SK-N-SH (cell line): Measurements from ENCODE around the gene LRRC30. TPM values are rescaled to one million over a fixed set of nuclear protein-coding genes. Genes with fewer than 3 reads are reported as not detected.

Experiments
- CTCF ChIA-PET: fragments of 300-600, 350-600 bp; formaldehyde crosslinking; extraction: SDS; loops from one replicate; lab custom pipeline; 2021; lab: Yijun Ruan, JAX
- POLR2A ChIA-PET: fragments of 350-600 bp; sonication (Branson Sonifier 250); formaldehyde crosslinking; extraction: SDS; loops from one replicate; lab custom pipeline; 2020; ENCODE audit warnings: antibody characterized with exemption, inconsistent platforms; lab: Yijun Ruan, JAX
- DNase-seq: peaks from one replicate; pipeline ENCODE4 v3.0.0; 2012
- H2AFZ ChIP-seq: fragments of 200-600 bp; sonication (generic); 2 replicates; pipeline ENCODE4 v1.8.1; 2016; ENCODE audit warnings: antibody characterized with exemption, mild to moderate bottlenecking, low read depth
- H3F3A ChIP-seq: fragments of 200-600 bp; sonication (generic); replicated peaks from 2 replicates; pipeline ENCODE3; 2016; ENCODE audit warnings: antibody characterized with exemption, mild to moderate bottlenecking; ENCODE audit not compliant: insufficient read depth
- H3K27ac ChIP-seq, 2 experiments: fragments of 200-500 bp in 1 of 2; fragments of 200-600 bp in 1 of 2; sonication (Bioruptor generic) in 1 of 2; sonication (generic), shearing (Covaris generic) in 1 of 2; 2 replicates each; pipeline versions ENCODE4 v1.5.1 to v1.6.1; 2014 to 2016; ENCODE audit warnings: low read depth in 2 of 2, inconsistent platforms in 1 of 2, low read length in 1 of 2, mild to moderate bottlenecking in 1 of 2, mixed read lengths in 1 of 2
- H3K27me3 ChIP-seq: fragments of 200-600 bp; sonication (generic), shearing (Covaris generic); 2 replicates; pipeline ENCODE4 v1.6.1; 2016; ENCODE audit warnings: mixed run types; ENCODE audit not compliant: insufficient read depth
- H3K36me3 ChIP-seq, 2 experiments: fragments of 200-500 bp in 1 of 2; fragments of 200-600 bp in 1 of 2; sonication (Bioruptor generic) in 1 of 2; sonication (generic) in 1 of 2; replicated peaks in 1 of 2; 2 replicates each; pipeline versions ENCODE3 to v1.5.1; 2014 to 2016; ENCODE audit warnings: low read length in 1 of 2, mild to moderate bottlenecking in 1 of 2; ENCODE audit not compliant: insufficient read depth in 2 of 2, control insufficient read depth in 1 of 2
- H3K4me1 ChIP-seq, 2 experiments: fragments of 200-500 bp in 1 of 2; fragments of 200-600 bp in 1 of 2; sonication (Bioruptor generic) in 1 of 2; sonication (generic), shearing (Covaris generic) in 1 of 2; 2 replicates each; pipeline versions ENCODE4 v1.5.1 to v1.6.1; 2014 to 2016; ENCODE audit warnings: low read depth in 1 of 2, low read length in 1 of 2, mixed run types in 1 of 2; ENCODE audit not compliant: insufficient read depth in 2 of 2, control insufficient read depth in 1 of 2
- H3K4me2 ChIP-seq: fragments of 200-600 bp; sonication (generic), shearing (Covaris generic); 2 replicates; pipeline ENCODE4 v1.6.1; 2017; ENCODE audit warnings: mixed run types
- H3K4me3 ChIP-seq, 2 experiments: fragments of 200-500 bp in 1 of 2; fragments of 200-600 bp in 1 of 2; sonication (Bioruptor generic) in 1 of 2; sonication (generic), shearing (Covaris generic) in 1 of 2; 2 replicates each; pipeline versions ENCODE4 v1.5.1 to v1.8.1; 2014 to 2016; ENCODE audit warnings: low read depth in 2 of 2, inconsistent platforms in 1 of 2, low read length in 1 of 2, mild to moderate bottlenecking in 1 of 2, mixed read lengths in 1 of 2, moderate library complexity in 1 of 2
- H3K79me2 ChIP-seq: fragments of 200-600 bp; sonication (generic); 2 replicates; pipeline ENCODE4 v1.8.1; 2017; ENCODE audit warnings: mild to moderate bottlenecking; ENCODE audit not compliant: insufficient read depth
- H3K9ac ChIP-seq: fragments of 200-600 bp; sonication (generic); 2 replicates; pipeline ENCODE4 v1.6.1; 2017; ENCODE audit warnings: mixed run types
- H3K9me2 ChIP-seq: fragments of 200-600 bp; sonication (generic); 2 replicates; pipeline ENCODE4 v1.6.1; 2017; ENCODE audit warnings: mixed run types
- H3K9me3 ChIP-seq: fragments of 200-600 bp; sonication (generic); 2 replicates; pipeline ENCODE4 v1.6.1; 2017; ENCODE audit warnings: mixed run types, mild to moderate bottlenecking, moderate library complexity
- H4K20me1 ChIP-seq: fragments of 200-600 bp; sonication (generic); 2 replicates; pipeline ENCODE4 v1.6.1; 2017; ENCODE audit warnings: mild to moderate bottlenecking, mixed run types; ENCODE audit not compliant: insufficient read depth
- CHD2 ChIP-seq: fragments of 150-350 bp; IDR thresholded peaks from 2 replicates; pipeline ENCODE4 v1.6.1; 2018; ENCODE audit warnings: low read length; ENCODE audit not compliant: partially characterized antibody
- EP300 ChIP-seq, 2 experiments: IDR thresholded peaks; 2 replicates each; pipeline versions ENCODE4 v1.4.0 to v1.6.1; 2012; ENCODE audit warnings: borderline replicate concordance in 1 of 2, low read depth in 1 of 2, low read length in 1 of 2
- EZH2phosphoT487 ChIP-seq: fragments of 200-600 bp; sonication (generic); IDR thresholded peaks from 2 replicates; pipeline ENCODE4 v1.6.1; 2017; ENCODE audit warnings: low read depth, mixed run types, mild to moderate bottlenecking, antibody characterized with exemption, moderate library complexity, borderline replicate concordance
- FOSL2 ChIP-seq: IDR thresholded peaks from 2 replicates; pipeline ENCODE4 v1.4.0; 2012; ENCODE audit warnings: low read depth, mild to moderate bottlenecking, moderate library complexity, borderline replicate concordance
- FOXJ3 ChIP-seq: sonication (generic); formaldehyde crosslinking; IDR thresholded peaks from 2 replicates; pipeline ENCODE4 v1.5.1; 2020; ENCODE audit warnings: mild to moderate bottlenecking, missing genetic modification reagents
- FOXM1 ChIP-seq: IDR thresholded peaks from 2 replicates; pipeline ENCODE4 v1.4.0; 2012; ENCODE audit warnings: low read depth, mild to moderate bottlenecking
- GATA2 ChIP-seq: sonication (generic); formaldehyde crosslinking; IDR thresholded peaks from 2 replicates; pipeline ENCODE4 v1.5.0; 2020; ENCODE audit warnings: mild to moderate bottlenecking, missing genetic modification reagents
- JUND ChIP-seq: IDR thresholded peaks from 2 replicates; pipeline ENCODE4 v1.4.0; 2012
- MXI1 ChIP-seq: IDR thresholded peaks from 2 replicates; pipeline ENCODE4 v1.6.1; 2012; ENCODE audit warnings: mild to moderate bottlenecking, low read depth, low read length, improper control_type of control experiment
- NRF1 ChIP-seq: IDR thresholded peaks from 2 replicates; pipeline ENCODE4 v1.6.1; 2012; ENCODE audit warnings: low read depth, mild to moderate bottlenecking, low read length
- POLR2AphosphoS5 ChIP-seq: IDR thresholded peaks from 2 replicates; pipeline ENCODE4 v1.6.1; 2012; ENCODE audit warnings: low read depth, low read length
- RAD21 ChIP-seq: IDR thresholded peaks from 2 replicates; pipeline ENCODE4 v1.6.1; 2012; ENCODE audit warnings: mild to moderate bottlenecking, low read length
- RXRA ChIP-seq: IDR thresholded peaks from 2 replicates; pipeline ENCODE4 v1.4.0; 2012; ENCODE audit warnings: low read depth, mild to moderate bottlenecking, borderline replicate concordance
- SMC3 ChIP-seq: IDR thresholded peaks from 2 replicates; pipeline ENCODE4 v1.6.1; 2012; ENCODE audit warnings: low read depth, low read length, improper control_type of control experiment
- TAF1 ChIP-seq: IDR thresholded peaks from 2 replicates; pipeline ENCODE4 v1.6.1; 2012; ENCODE audit warnings: low read depth, mild to moderate bottlenecking, low read length, moderate library complexity, borderline replicate concordance
- TCF12 ChIP-seq: IDR thresholded peaks from 2 replicates; pipeline ENCODE4 v1.4.0; 2012
- TEAD4 ChIP-seq: IDR thresholded peaks from 2 replicates; pipeline ENCODE4 v1.4.0; 2012; ENCODE audit warnings: mild to moderate bottlenecking, borderline replicate concordance; ENCODE audit not compliant: insufficient read depth
- YY1 ChIP-seq: IDR thresholded peaks from 2 replicates; pipeline ENCODE4 v1.4.0; 2012; ENCODE audit warnings: low read depth, mild to moderate bottlenecking
- WGBS: methylation state at CpG from one replicate; pipeline ENCODE4 v1.1.6; 2017; ENCODE audit warnings: low lambda C conversion rate; 5-methylcytosine and 5-hydroxymethylcytosine counted together
- polyA plus RNA-seq, 3 experiments: library from polyadenylated mRNA; depleted of rRNA; stranded (reverse); fragments of >200 nt; gene quantifications; 2 replicates each; pipeline ENCODE4 v1.2.3, GENCODE V29; 2012
- TF ChIP-seq, protein P1 (sequence below): fragments of 150-350 bp; IDR thresholded peaks from 2 replicates; pipeline ENCODE4 v1.6.1; 2016; ENCODE audit warnings: mild to moderate bottlenecking, low read depth, low read length
- TF ChIP-seq, protein P2 (sequence below): IDR thresholded peaks from 2 replicates; pipeline ENCODE4 v1.4.0; 2012; ENCODE audit warnings: low read depth
- TF ChIP-seq, protein P3 (sequence below): IDR thresholded peaks from 2 replicates; pipeline ENCODE4 v1.4.0; 2012; ENCODE audit warnings: low read depth, borderline replicate concordance
- TF ChIP-seq, protein P4 (sequence below): fragments of 150-350 bp; IDR thresholded peaks from 2 replicates; pipeline ENCODE4 v1.6.1; 2017; ENCODE audit warnings: antibody characterized with exemption, low read length, low read depth, borderline replicate concordance
- TF ChIP-seq, protein P5 (sequence below): fragments of 200-600 bp; sonication (generic); IDR thresholded peaks from 2 replicates; pipeline ENCODE4 v1.6.1; 2017; ENCODE audit warnings: antibody characterized with exemption, mild to moderate bottlenecking, moderate library complexity
- TF ChIP-seq, protein P6 (sequence below): IDR thresholded peaks from 2 replicates; pipeline ENCODE4; 2012

Gene LRRC30
- polyA plus RNA-seq, 1 of the 3 experiments (the other 2 are of a cell fraction) = not detected

DNA sequence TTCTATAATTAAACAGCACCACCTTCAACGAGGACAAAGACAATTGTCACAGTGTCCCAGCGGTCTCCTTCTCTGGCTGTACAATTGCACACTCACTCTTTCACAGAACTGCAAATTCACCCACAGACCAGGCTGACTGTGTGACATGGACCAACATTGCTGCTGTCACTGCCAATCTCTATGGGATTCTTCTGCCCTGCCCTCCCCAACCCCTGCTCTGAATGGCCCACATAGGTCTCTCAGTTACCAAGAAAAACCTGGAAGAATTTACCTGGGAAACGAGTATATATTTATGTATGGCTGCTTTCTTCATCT is 26.5 kb downstream of the LRRC30 start:
- peaks cover 0 to 18% of the 10 kb centered on the region in 2 experiments; a peak in 2 of 4 replicates for H3K4me1 ChIP-seq
- CTCF ChIA-PET = interaction anchor here (1.5 to 2.6 kb wide), 2 partner anchors 35 to 310 kb away, joined by 4 to 8 read pairs; partner anchors contain the start of gene PTPRM
- no peak overlapping the region for H3K4me3 ChIP-seq
- H3K9me3 ChIP-seq = no peaks in the 10 kb centered on the region
- H3K27me3 ChIP-seq = no peaks in the 10 kb centered on the region
- H3K9ac ChIP-seq = no peak overlapping the region
- no peak for TF ChIP-seq TCF12
- no peak for TF ChIP-seq JUND
- TF ChIP-seq, protein P1, sequence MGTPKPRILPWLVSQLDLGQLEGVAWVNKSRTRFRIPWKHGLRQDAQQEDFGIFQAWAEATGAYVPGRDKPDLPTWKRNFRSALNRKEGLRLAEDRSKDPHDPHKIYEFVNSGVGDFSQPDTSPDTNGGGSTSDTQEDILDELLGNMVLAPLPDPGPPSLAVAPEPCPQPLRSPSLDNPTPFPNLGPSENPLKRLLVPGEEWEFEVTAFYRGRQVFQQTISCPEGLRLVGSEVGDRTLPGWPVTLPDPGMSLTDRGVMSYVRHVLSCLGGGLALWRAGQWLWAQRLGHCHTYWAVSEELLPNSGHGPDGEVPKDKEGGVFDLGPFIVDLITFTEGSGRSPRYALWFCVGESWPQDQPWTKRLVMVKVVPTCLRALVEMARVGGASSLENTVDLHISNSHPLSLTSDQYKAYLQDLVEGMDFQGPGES = no peak
- TF ChIP-seq SMC3 = no peak
- TF ChIP-seq EZH2phosphoT487 = no peak
- TF ChIP-seq, protein P2, sequence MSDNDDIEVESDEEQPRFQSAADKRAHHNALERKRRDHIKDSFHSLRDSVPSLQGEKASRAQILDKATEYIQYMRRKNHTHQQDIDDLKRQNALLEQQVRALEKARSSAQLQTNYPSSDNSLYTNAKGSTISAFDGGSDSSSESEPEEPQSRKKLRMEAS = no peak
- TF ChIP-seq, protein P3, sequence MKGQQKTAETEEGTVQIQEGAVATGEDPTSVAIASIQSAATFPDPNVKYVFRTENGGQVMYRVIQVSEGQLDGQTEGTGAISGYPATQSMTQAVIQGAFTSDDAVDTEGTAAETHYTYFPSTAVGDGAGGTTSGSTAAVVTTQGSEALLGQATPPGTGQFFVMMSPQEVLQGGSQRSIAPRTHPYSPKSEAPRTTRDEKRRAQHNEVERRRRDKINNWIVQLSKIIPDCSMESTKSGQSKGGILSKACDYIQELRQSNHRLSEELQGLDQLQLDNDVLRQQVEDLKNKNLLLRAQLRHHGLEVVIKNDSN = no peak
- TF ChIP-seq YY1 = no peak
- no peaks in the 10 kb centered on the region for H3F3A ChIP-seq
- POLR2A ChIA-PET = no interaction called here
- H2AFZ ChIP-seq = no peak overlapping the region
- no peaks in the 10 kb centered on the region for H3K36me3 ChIP-seq
- WGBS = 20% methylated on average over 3 of the region's 3 CpGs
- DNase-seq = no peak
- no peak overlapping the region for H3K27ac ChIP-seq
- H3K79me2 ChIP-seq = no peaks in the 10 kb centered on the region
- H3K9me2 ChIP-seq = no peaks in the 10 kb centered on the region
- no peak overlapping the region for H3K4me2 ChIP-seq
- no peaks in the 10 kb centered on the region for H4K20me1 ChIP-seq

DNA sequence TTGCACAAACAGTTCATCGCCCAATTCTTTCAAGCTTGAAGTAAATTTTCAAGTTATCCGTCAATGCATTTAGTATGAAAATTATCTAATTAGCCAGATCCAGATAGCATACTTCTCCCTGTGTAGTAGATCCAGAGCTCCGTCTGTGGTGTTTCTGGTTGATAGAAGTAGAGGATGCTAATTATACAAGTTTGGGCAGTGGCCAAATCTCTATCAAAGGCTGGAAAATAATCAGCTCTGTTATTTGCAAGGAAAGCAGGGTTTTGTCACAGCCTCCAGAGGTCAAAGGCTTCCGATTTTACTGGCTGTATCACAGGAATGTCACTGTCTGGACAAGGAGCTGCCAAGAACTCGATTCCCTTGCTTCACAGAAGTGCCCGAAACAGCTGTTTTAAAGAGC is 28.6 kb downstream of the LRRC30 start:
- H3K9ac ChIP-seq = no peak overlapping the region
- H3K9me3 ChIP-seq = no peaks in the 10 kb centered on the region
- no peaks in the 10 kb centered on the region for H3K27me3 ChIP-seq
- H3K27ac ChIP-seq = peak overlapping the region in 1 of 2 experiments; percentile 73; a peak in 2 of 4 replicates
- H3K36me3 ChIP-seq = no peaks in the 10 kb centered on the region
- ChIA-PET CTCF (interaction anchor here (0.9 to 1.3 kb wide), 4 partner anchors 8 to 177 kb away, joined by 3 to 9 read pairs (median 5); no protein-coding TSS in a partner anchor), POLR2A (no interaction called here)
- no peak overlapping the region for H3K4me3 ChIP-seq
- peaks cover 0 to 18% of the 10 kb centered on the region in 2 experiments; a peak in 2 of 4 replicates for H3K4me1 ChIP-seq
- WGBS = 14% methylated on average over 6 of the region's 6 CpGs
- H3F3A ChIP-seq = no peaks in the 10 kb centered on the region
- H4K20me1 ChIP-seq = no peaks in the 10 kb centered on the region
- H3K79me2 ChIP-seq = no peaks in the 10 kb centered on the region
- no peak overlapping the region for H2AFZ ChIP-seq
- peak; percentile 70 for DNase-seq
- no peak overlapping the region for H3K4me2 ChIP-seq
- no peaks in the 10 kb centered on the region for H3K9me2 ChIP-seq
- no peak for TF ChIP-seq FOXM1
- TF ChIP-seq POLR2AphosphoS5 = no peak
- TF ChIP-seq RXRA = no peak
- peak; percentile 70 for TF ChIP-seq GATA2 (CRISPR knock-in tag)
- no peak for TF ChIP-seq NRF1
- TF ChIP-seq, protein P4, sequence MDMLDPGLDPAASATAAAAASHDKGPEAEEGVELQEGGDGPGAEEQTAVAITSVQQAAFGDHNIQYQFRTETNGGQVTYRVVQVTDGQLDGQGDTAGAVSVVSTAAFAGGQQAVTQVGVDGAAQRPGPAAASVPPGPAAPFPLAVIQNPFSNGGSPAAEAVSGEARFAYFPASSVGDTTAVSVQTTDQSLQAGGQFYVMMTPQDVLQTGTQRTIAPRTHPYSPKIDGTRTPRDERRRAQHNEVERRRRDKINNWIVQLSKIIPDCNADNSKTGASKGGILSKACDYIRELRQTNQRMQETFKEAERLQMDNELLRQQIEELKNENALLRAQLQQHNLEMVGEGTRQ = no peak
- TF ChIP-seq TCF12 = no peak
- TF ChIP-seq RAD21 = peak; percentile 14; the same call in 1 of the 2 replicates
- TF ChIP-seq EP300 (IDR thresholded peaks at IDR 0.05; ENCODE audit: borderline replicate concordance in 1 of 2, low read depth in 1 of 2, low read length in 1 of 2) = peak in 1 of 2 experiments; percentile 86; a peak in 2 of 4 replicates
- no peak for TF ChIP-seq TEAD4
- TF ChIP-seq FOXJ3 (CRISPR knock-in tag) = peak; percentile 84
- TF ChIP-seq FOSL2 = no peak
- no peak for TF ChIP-seq MXI1
- TF ChIP-seq, protein P5, sequence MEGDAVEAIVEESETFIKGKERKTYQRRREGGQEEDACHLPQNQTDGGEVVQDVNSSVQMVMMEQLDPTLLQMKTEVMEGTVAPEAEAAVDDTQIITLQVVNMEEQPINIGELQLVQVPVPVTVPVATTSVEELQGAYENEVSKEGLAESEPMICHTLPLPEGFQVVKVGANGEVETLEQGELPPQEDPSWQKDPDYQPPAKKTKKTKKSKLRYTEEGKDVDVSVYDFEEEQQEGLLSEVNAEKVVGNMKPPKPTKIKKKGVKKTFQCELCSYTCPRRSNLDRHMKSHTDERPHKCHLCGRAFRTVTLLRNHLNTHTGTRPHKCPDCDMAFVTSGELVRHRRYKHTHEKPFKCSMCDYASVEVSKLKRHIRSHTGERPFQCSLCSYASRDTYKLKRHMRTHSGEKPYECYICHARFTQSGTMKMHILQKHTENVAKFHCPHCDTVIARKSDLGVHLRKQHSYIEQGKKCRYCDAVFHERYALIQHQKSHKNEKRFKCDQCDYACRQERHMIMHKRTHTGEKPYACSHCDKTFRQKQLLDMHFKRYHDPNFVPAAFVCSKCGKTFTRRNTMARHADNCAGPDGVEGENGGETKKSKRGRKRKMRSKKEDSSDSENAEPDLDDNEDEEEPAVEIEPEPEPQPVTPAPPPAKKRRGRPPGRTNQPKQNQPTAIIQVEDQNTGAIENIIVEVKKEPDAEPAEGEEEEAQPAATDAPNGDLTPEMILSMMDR = no peak
- peak; percentile 61 for TF ChIP-seq CHD2
- TF ChIP-seq EZH2phosphoT487 = no peak
- no peak for TF ChIP-seq TAF1
- TF ChIP-seq, protein P6, sequence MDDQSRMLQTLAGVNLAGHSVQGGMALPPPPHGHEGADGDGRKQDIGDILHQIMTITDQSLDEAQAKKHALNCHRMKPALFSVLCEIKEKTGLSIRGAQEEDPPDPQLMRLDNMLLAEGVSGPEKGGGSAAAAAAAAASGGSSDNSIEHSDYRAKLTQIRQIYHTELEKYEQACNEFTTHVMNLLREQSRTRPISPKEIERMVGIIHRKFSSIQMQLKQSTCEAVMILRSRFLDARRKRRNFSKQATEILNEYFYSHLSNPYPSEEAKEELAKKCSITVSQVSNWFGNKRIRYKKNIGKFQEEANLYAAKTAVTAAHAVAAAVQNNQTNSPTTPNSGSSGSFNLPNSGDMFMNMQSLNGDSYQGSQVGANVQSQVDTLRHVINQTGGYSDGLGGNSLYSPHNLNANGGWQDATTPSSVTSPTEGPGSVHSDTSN = no peak
